H1 (cell line): ENCODE measurements around the gene GALNT9. TPM values are rescaled to one million over a fixed set of nuclear protein-coding genes. Genes with fewer than 3 reads are reported as not detected.

Experiments
- CTCF ChIA-PET: fragments of 300-600 bp; sonication (Branson Sonifier 250); formaldehyde crosslinking; loops from one replicate; lab custom pipeline; 2021; ENCODE audit not compliant: partially characterized antibody; lab: Charles Lee
- POLR2A ChIA-PET: fragments of 300-600 bp; sonication (Branson Sonifier 250); formaldehyde crosslinking; loops from one replicate; lab custom pipeline; 2021; ENCODE audit warnings: inconsistent platforms; ENCODE audit not compliant: partially characterized antibody; lab: Charles Lee
- DNase-seq, 2 experiments: peaks; one replicate each; pipeline versions ENCODE4 v3.0.0 to v3.0.0-alpha.2; 2010 to 2022; ENCODE audit warnings: low spot score in 2 of 2, low read depth in 1 of 2, mixed read lengths in 1 of 2
- FAIRE-seq: peaks from 2 replicates; lab custom pipeline; 2011; peaks lifted over from hg19 to GRCh38; lab: Jason Lieb, UNC
- H2AFZ ChIP-seq: 2 replicates; pipeline ENCODE4 v1.8.1; 2012; ENCODE audit warnings: low read length, inconsistent platforms
- H2AK5ac ChIP-seq: 2 replicates; pipeline ENCODE4 v1.6.1; 2013; ENCODE audit warnings: low read depth, low read length
- H2BK120ac ChIP-seq: replicated peaks from 2 replicates; pipeline ENCODE3; 2013; ENCODE audit warnings: low read depth, low read length, inconsistent platforms
- H2BK12ac ChIP-seq: 2 replicates; pipeline ENCODE4 v1.6.1; 2013; ENCODE audit warnings: low read depth, low read length
- H2BK15ac ChIP-seq: 2 replicates; pipeline ENCODE4 v1.6.1; 2013; ENCODE audit warnings: low read length
- H2BK20ac ChIP-seq: 2 replicates; pipeline ENCODE4 v1.6.1; 2013; ENCODE audit warnings: low read length
- H2BK5ac ChIP-seq: 2 replicates; pipeline ENCODE4 v1.6.1; 2013; ENCODE audit warnings: low read depth, low read length
- H3K14ac ChIP-seq: 2 replicates; pipeline ENCODE4 v1.6.1; 2013; ENCODE audit warnings: inconsistent platforms; ENCODE audit not compliant: insufficient read length
- H3K18ac ChIP-seq: 2 replicates; pipeline ENCODE4 v1.6.1; 2013; ENCODE audit warnings: low read length; ENCODE audit errors: extremely low read depth
- H3K23ac ChIP-seq: 2 replicates; pipeline ENCODE4 v1.6.1; 2013; ENCODE audit warnings: inconsistent platforms; ENCODE audit not compliant: insufficient read length
- H3K23me2 ChIP-seq: 2 replicates; pipeline ENCODE4 v1.6.1; 2013; ENCODE audit warnings: low read depth, low read length
- H3K27ac ChIP-seq: 2 replicates; pipeline ENCODE4 v1.6.1; 2011; ENCODE audit warnings: low read depth, low read length, inconsistent platforms
- H3K27me3 ChIP-seq, 4 experiments: replicated peaks in 1 of 4; 1 replicate in 1 of 4; 2 replicates in 3 of 4; pipeline versions ENCODE4 v1.6.1 to v1.8.1; 2011 to 2013; ENCODE audit warnings: low read length in 3 of 4, mild to moderate bottlenecking in 3 of 4, inconsistent platforms in 2 of 4, mixed read lengths in 2 of 4, moderate library complexity in 1 of 4; ENCODE audit not compliant: control insufficient read depth in 3 of 4, insufficient read depth in 3 of 4; ENCODE audit errors: extremely low read depth in 1 of 4
- H3K36me3 ChIP-seq, 4 experiments: 2 replicates each; pipeline versions ENCODE4 v1.6.1 to v1.8.1; 2011 to 2013; ENCODE audit warnings: mild to moderate bottlenecking in 4 of 4, low read length in 3 of 4, moderate library complexity in 2 of 4, control low read depth in 1 of 4, inconsistent platforms in 1 of 4; ENCODE audit not compliant: insufficient read depth in 4 of 4, control insufficient read depth in 2 of 4
- H3K4ac ChIP-seq: replicated peaks from 2 replicates; pipeline ENCODE3; 2013; ENCODE audit warnings: low read length, low read depth, mixed read lengths, inconsistent platforms; ENCODE audit not compliant: insufficient read length
- H3K4me1 ChIP-seq, 4 experiments: replicated peaks in 1 of 4; 1 replicate in 1 of 4; 2 replicates in 3 of 4; pipeline versions ENCODE4 v1.6.1 to v1.8.1; 2011 to 2013; ENCODE audit warnings: low read length in 3 of 4, inconsistent platforms in 2 of 4, mixed read lengths in 1 of 4; ENCODE audit not compliant: insufficient read depth in 4 of 4, control insufficient read depth in 3 of 4
- H3K4me2 ChIP-seq, 2 experiments: 2 replicates each; pipeline versions ENCODE4 v1.6.1 to v1.8.1; 2011 to 2013; ENCODE audit warnings: low read depth in 2 of 2, low read length in 2 of 2, control low read depth in 1 of 2, inconsistent platforms in 1 of 2, mild to moderate bottlenecking in 1 of 2; ENCODE audit not compliant: insufficient read depth in 1 of 2
- H3K4me3 ChIP-seq, 4 experiments: fragments of 200-600, 300-600 bp in 1 of 4; sonication (generic), shearing (Covaris generic), sonication (Bioruptor Twin) in 1 of 4; 2 replicates each; pipeline versions ENCODE4 v1.5.1 to v1.8.1; 2011 to 2016; ENCODE audit warnings: low read length in 4 of 4, low read depth in 3 of 4, control low read depth in 2 of 4, inconsistent platforms in 2 of 4, mild to moderate bottlenecking in 2 of 4, mixed read lengths in 1 of 4, moderate library complexity in 1 of 4; ENCODE audit not compliant: insufficient read depth in 2 of 4; ENCODE audit errors: extremely low read depth in 1 of 4
- H3K56ac ChIP-seq: replicated peaks from 2 replicates; pipeline ENCODE3; 2013; ENCODE audit warnings: low read depth, mild to moderate bottlenecking, mixed read lengths, low read length, inconsistent platforms; ENCODE audit not compliant: insufficient read length
- H3K79me1 ChIP-seq: 2 replicates; pipeline ENCODE4 v1.6.1; 2013; ENCODE audit warnings: low read depth, low read length, control low read depth
- H3K79me2 ChIP-seq, 2 experiments: 2 replicates each; pipeline versions ENCODE4 v1.6.1 to v1.8.1; 2012 to 2013; ENCODE audit warnings: low read length in 2 of 2, mild to moderate bottlenecking in 2 of 2, inconsistent platforms in 1 of 2; ENCODE audit not compliant: insufficient read depth in 2 of 2, control insufficient read depth in 1 of 2
- H3K9ac ChIP-seq, 4 experiments: replicated peaks in 1 of 4; 1 replicate in 1 of 4; 2 replicates in 3 of 4; pipeline versions ENCODE4 v1.6.1 to v1.8.1; 2011 to 2013; ENCODE audit warnings: low read depth in 3 of 4, low read length in 3 of 4, control low read depth in 2 of 4, mild to moderate bottlenecking in 2 of 4, moderate library complexity in 2 of 4, inconsistent platforms in 1 of 4; ENCODE audit errors: extremely low read depth in 1 of 4
- H3K9me3 ChIP-seq, 2 experiments: 2 replicates each; pipeline versions ENCODE4 v1.6.1 to v1.8.1; 2012 to 2013; ENCODE audit warnings: mild to moderate bottlenecking in 2 of 2, moderate library complexity in 2 of 2, control low read depth in 1 of 2, inconsistent platforms in 1 of 2, low read depth in 1 of 2, low read length in 1 of 2, mixed read lengths in 1 of 2; ENCODE audit not compliant: insufficient read depth in 2 of 2
- H4K20me1 ChIP-seq, 2 experiments: replicated peaks in 1 of 2; 2 replicates each; pipeline versions ENCODE3 to v1.8.1; 2011 to 2013; ENCODE audit warnings: inconsistent platforms in 2 of 2, low read length in 2 of 2, mild to moderate bottlenecking in 1 of 2; ENCODE audit not compliant: insufficient read depth in 2 of 2, control insufficient read depth in 1 of 2
- H4K5ac ChIP-seq: 2 replicates; pipeline ENCODE4 v1.6.1; 2013; ENCODE audit warnings: low read length, low read depth, mixed read lengths, inconsistent platforms; ENCODE audit not compliant: insufficient read length
- H4K8ac ChIP-seq: 2 replicates; pipeline ENCODE4 v1.8.0; 2013; ENCODE audit warnings: mild to moderate bottlenecking, moderate library complexity, low read length, inconsistent platforms; ENCODE audit not compliant: insufficient read depth; ENCODE audit errors: extremely low read depth
- H4K91ac ChIP-seq: replicated peaks from 2 replicates; pipeline ENCODE3; 2013; ENCODE audit warnings: low read length, mixed read lengths, inconsistent platforms; ENCODE audit not compliant: insufficient read length
- ASH2L ChIP-seq: fragments of 200-600, 300-600 bp; sonication (generic); IDR thresholded peaks from one replicate; pipeline ENCODE4 v1.7.1; 2017; ENCODE audit warnings: low read length
- CBX5 ChIP-seq: fragments of 300-800, 300-1000 bp; sonication (generic); IDR thresholded peaks from 2 replicates; pipeline ENCODE4 v1.7.1; 2016; ENCODE audit warnings: antibody characterized with exemption, low read length, low read depth
- RAD21 ChIP-seq, 2 experiments: IDR thresholded peaks in 1 of 2; conservative IDR thresholded peaks in 1 of 2; 2 replicates each; pipeline ENCODE4 v1.6.1; 2011; ENCODE audit warnings: low read depth in 2 of 2, low read length in 2 of 2, improper control_type of control experiment in 1 of 2, inconsistent platforms in 1 of 2, mild to moderate bottlenecking in 1 of 2, moderate library complexity in 1 of 2
- RFX5 ChIP-seq: IDR thresholded peaks from 2 replicates; pipeline ENCODE4 v1.6.1; 2011; ENCODE audit warnings: low read depth, low read length, improper control_type of control experiment, borderline replicate concordance
- SAP30 ChIP-seq: fragments of 300-600 bp; sonication (generic); IDR thresholded peaks from 2 replicates; pipeline ENCODE4 v1.7.1; 2012; ENCODE audit warnings: low read length, moderate library complexity, mild to moderate bottlenecking, inconsistent platforms; ENCODE audit not compliant: insufficient read depth, insufficient replicate concordance
- SP1 ChIP-seq: IDR thresholded peaks from 2 replicates; pipeline ENCODE4 v1.6.1; 2011; ENCODE audit warnings: low read depth, low read length
- SP4 ChIP-seq: IDR thresholded peaks from 2 replicates; pipeline ENCODE4 v1.6.1; 2012; ENCODE audit warnings: low read length, inconsistent platforms
- TEAD4 ChIP-seq: IDR thresholded peaks from 2 replicates; pipeline ENCODE4 v1.6.1; 2012; ENCODE audit warnings: low read depth, low read length, inconsistent platforms, mixed read lengths
- WGBS, 2 experiments: shearing (Covaris generic) in 1 of 2; methylation state at CpG; one replicate each; pipeline versions ENCODE4 v1.1.6 to v1.1.7; 2013 to 2015; ENCODE audit warnings: low lambda C conversion rate in 2 of 2, mixed read lengths in 2 of 2, inconsistent platforms in 1 of 2, low coverage in 1 of 2, missing lambda C conversion rate in 1 of 2; ENCODE audit not compliant: insufficient replicate concordance in 2 of 2, insufficient coverage in 1 of 2, insufficient read length in 1 of 2; ENCODE audit errors: extremely low coverage in 1 of 2, missing lambda C conversion rate in 1 of 2; 5-methylcytosine and 5-hydroxymethylcytosine counted together
- polyA plus RNA-seq, 7 experiments: library from polyadenylated mRNA; depleted of rRNA in 3 of 7; stranded (reverse) in 5 of 7; unstranded in 2 of 7; fragments of >200 nt in 5 of 7; fragments of 200-250 nt in 2 of 7; gene quantifications; 1 replicate in 5 of 7; 2 replicates in 1 of 7; 4 replicates in 1 of 7; pipeline versions ENCODE4 v1.2.1 to v1.2.3, GENCODE V29; 2011 to 2013; ENCODE audit warnings: missing spikeins in 2 of 7, mixed read lengths in 2 of 7
- total RNA-seq: library from RNA; stranded (reverse); fragmentation: NEBNext Ultra II Directional; extraction: Animal tissue kit (Norgen Biotek cat#: 25700); gene quantifications from 2 replicates; pipeline ENCODE4 v1.2.1, GENCODE V29; 2021
- TF ChIP-seq, protein P1 (sequence below): IDR thresholded peaks from 2 replicates; pipeline ENCODE4 v1.6.1; 2012; ENCODE audit warnings: inconsistent platforms
- TF ChIP-seq, protein P2 (sequence below), 3 experiments: IDR thresholded peaks; 1 replicate in 2 of 3; 2 replicates in 1 of 3; pipeline versions ENCODE4 v1.5.1 to v1.6.1; 2011; ENCODE audit warnings: low read length in 3 of 3, mild to moderate bottlenecking in 3 of 3, inconsistent platforms in 2 of 3, low read depth in 1 of 3, moderate library complexity in 1 of 3; ENCODE audit not compliant: insufficient read depth in 1 of 3; ENCODE audit errors: control extremely low read depth in 1 of 3
- TF ChIP-seq, protein P3 (sequence below): IDR thresholded peaks from 2 replicates; pipeline ENCODE4 v1.6.1; 2011; ENCODE audit warnings: low read depth, mild to moderate bottlenecking, low read length; ENCODE audit not compliant: insufficient read depth

GALNT9 gene
- total and polyA plus RNA-seq, 2 of the 8 experiments (the other 6 are each of a cell fraction or from before 2014, with no cell fraction given): 2.0 to 3.6 TPM

DNA sequence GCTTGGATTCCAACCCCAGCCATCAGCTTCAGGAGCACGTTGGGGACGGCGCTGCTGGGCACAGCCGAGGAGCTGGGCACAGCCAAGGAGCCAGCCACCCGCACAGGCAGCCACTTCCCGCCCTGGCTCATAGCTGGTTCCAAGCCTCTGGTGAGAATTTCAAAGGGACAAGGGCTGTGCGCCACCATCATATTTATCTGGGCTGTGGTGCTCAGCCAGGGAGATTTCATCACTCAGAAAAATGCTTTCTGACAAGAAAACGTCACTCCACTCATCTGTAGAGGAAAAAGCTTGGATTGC lies 66.4 kb downstream of the GALNT9 start:
- Histone ChIP-seq H2AFZ (no peak overlapping the region), H3K14ac (no peak overlapping the region), H3K27ac (no peak overlapping the region), H2BK120ac (no peak overlapping the region), H3K79me1 (peaks cover 3% of the 10 kb centered on the region), H2BK12ac (no peak overlapping the region), H2BK5ac (no peak overlapping the region), H3K18ac (no peak overlapping the region), H3K4ac (no peak overlapping the region), H3K9ac (no peak overlapping the region), H3K36me3 (no peaks in the 10 kb centered on the region; a peak in 1 of 8 replicates), H3K4me2 (no peak overlapping the region), H3K56ac (no peak overlapping the region), H4K8ac (no peak overlapping the region), H4K5ac (no peak overlapping the region), H3K79me2 (no peaks in the 10 kb centered on the region)
- ChIA-PET CTCF (interaction anchor here (1.0 to 2.6 kb wide), 8 partner anchors 10 to 298 kb away, joined by 3 to 8 read pairs (median 4); no protein-coding TSS in a partner anchor), POLR2A (interaction anchor here (1.6 kb wide), 1 partner anchor 10 kb away, joined by 5 read pairs; no protein-coding TSS in a partner anchor)
- FAIRE-seq: no peak
- TF ChIP-seq, protein P1, sequence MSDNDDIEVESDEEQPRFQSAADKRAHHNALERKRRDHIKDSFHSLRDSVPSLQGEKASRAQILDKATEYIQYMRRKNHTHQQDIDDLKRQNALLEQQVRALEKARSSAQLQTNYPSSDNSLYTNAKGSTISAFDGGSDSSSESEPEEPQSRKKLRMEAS: no peak
- no peak for TF ChIP-seq SP4
- TF ChIP-seq ASH2L: no peak
- TF ChIP-seq TEAD4: no peak
- no peak for TF ChIP-seq SP1
- TF ChIP-seq, protein P2, sequence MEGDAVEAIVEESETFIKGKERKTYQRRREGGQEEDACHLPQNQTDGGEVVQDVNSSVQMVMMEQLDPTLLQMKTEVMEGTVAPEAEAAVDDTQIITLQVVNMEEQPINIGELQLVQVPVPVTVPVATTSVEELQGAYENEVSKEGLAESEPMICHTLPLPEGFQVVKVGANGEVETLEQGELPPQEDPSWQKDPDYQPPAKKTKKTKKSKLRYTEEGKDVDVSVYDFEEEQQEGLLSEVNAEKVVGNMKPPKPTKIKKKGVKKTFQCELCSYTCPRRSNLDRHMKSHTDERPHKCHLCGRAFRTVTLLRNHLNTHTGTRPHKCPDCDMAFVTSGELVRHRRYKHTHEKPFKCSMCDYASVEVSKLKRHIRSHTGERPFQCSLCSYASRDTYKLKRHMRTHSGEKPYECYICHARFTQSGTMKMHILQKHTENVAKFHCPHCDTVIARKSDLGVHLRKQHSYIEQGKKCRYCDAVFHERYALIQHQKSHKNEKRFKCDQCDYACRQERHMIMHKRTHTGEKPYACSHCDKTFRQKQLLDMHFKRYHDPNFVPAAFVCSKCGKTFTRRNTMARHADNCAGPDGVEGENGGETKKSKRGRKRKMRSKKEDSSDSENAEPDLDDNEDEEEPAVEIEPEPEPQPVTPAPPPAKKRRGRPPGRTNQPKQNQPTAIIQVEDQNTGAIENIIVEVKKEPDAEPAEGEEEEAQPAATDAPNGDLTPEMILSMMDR (IDR thresholded peaks at IDR 0.05; ENCODE audit: control extremely low read depth in 1 of 3, insufficient read depth in 1 of 3, low read depth in 1 of 3, low read length in 3 of 3): no peak
- no peak for TF ChIP-seq RFX5
- TF ChIP-seq, protein P3, sequence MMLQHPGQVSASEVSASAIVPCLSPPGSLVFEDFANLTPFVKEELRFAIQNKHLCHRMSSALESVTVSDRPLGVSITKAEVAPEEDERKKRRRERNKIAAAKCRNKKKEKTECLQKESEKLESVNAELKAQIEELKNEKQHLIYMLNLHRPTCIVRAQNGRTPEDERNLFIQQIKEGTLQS: no peak
- no peak for TF ChIP-seq CBX5
- no peak for TF ChIP-seq RAD21 (IDR thresholded peaks at IDR 0.05 in 1 of 2, conservative IDR thresholded peaks at IDR 0.05 in 1 of 2; ENCODE audit: low read depth in 2 of 2, low read length in 2 of 2)
- TF ChIP-seq SAP30: no peak
- TF ChIP-seq, all 59 proteins: peak for 0
- Histone ChIP-seq H4K20me1 (peaks cover 0 to 5% of the 10 kb centered on the region in 2 experiments), H3K4me1 (no peaks in the 10 kb centered on the region; a peak in 1 of 7 replicates), H3K23me2 (peaks cover 6% of the 10 kb centered on the region), H3K4me3 (no peak overlapping the region), H3K23ac (no peak overlapping the region), H4K91ac (no peak overlapping the region), H3K27me3 (peaks cover 0 to 13% (median 9%) of the 10 kb centered on the region in 4 experiments; a peak in 4 of 7 replicates), H2BK15ac (no peak overlapping the region), H2AK5ac (no peak overlapping the region), H2BK20ac (no peak overlapping the region), H3K9me3 (no peaks in the 10 kb centered on the region)
- 80% methylated on average over 8 of the region's 8 CpGs; no CpG with 5 or more reads in 1 of the 2 experiments for WGBS, 2 experiments
- no peak for DNase-seq
